ENCODE measurements around the gene TMEM239.
"Not testable (repeated sequence)": the region's sequence is repeated elsewhere in the genome, so short reads cannot be mapped to it uniquely, and the experiment has no call there.

Gene TMEM239

DNA sequence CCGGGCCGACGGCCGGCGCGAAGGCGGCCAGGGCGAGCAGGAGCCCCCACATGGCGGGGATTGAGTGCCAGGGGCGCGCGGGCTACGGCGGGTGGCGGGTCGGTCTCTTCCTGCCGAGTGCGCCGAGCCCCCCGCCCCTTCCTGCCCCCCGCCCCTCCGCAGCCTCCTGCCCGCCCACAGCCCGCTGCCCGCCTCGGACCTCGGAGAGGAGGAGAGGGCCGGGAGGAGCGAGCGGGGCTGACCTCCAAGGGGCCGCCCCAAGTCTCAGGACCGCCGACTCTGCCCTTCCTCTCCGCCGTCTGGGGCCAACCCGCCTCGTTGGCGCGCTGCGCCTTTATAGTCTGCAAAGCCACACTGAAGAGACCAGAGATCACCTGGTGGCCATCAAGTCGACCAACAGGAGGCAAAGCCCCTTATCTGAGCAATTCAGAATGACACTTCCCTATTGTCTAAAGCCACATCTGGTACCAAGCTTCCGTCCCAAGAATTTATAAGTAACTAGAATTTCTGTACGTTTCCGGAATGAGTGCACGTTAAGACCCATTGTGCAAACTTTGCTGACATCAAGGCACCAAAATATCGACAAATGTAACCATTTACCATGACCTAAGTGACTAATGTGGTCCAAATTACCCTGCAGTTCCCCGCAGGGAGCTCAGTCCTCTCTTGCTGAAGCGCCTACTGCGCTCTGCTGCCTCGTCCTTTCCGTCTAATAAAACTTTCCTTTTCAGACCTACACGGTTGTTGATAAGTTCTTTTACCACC lies 15.5 kb upstream of the TMEM239 start, which contains the start of gene CPXM1:
CPXM1 (minus strand) TSS at position 107 of the 765 bp plus-strand sequence; CDS start at position 52, 55 bp downstream.
- DNase-seq, result no peak

DNA sequence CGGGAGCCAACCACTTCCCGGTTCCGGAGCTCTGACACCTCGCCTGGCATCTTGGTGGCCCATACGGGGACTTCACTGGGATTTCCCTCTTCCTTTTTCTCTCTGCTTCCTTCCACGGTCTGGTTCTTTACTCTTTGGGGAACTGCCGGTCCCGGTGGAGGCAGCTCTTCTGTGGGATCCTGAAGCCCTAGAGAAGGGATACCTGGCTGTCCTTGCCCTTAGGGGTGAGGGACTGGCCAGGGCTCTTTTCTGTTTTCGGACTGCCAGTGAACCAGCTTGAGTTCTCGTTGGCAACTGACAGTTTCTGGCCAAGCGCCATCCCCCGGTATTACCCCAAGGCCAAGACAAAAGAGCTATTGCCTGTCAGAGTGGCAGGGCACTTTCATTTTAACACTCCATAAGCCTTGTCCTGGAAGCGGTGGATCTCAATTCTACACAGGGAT lies 14.9 kb upstream of the TMEM239 start:
- DNase-seq, result no peak

DNA sequence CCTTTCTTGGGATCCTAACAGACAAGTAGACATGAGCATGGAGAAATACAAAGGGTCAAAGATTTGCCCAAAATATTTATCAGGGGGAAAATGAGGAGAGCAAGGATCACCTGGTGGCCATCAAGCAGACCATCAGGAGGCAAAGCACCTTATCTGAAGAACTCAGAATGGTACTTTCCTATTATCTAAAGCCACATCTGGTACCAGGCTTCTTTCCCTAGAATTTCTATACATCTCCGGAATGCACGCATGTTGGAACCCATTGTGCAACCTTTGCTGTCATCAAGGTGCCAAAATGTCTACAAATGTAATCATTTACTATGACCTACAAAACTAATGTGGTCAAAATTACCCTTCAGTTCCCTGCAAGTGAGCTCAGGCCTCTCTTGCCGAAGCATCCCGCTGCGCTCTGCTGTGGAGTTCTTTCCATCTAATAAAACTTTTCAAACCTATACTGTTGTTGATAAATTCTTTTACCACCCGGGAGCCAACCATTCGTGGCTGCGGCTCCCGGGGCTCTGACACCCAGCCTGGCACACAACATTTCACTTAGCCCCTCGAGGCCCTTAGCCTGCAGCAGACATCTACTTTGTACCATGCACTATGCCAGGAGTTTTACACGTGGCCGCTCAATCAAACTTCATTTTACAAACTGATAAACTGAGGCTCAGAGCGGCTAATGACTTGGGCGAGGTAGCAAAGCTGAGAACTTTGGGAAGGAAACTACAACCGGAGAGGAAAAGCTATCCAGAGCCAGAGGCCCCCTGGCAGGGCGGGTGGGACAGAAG lies 11.9 kb upstream of the TMEM239 start:
- no peak for DNase-seq

DNA sequence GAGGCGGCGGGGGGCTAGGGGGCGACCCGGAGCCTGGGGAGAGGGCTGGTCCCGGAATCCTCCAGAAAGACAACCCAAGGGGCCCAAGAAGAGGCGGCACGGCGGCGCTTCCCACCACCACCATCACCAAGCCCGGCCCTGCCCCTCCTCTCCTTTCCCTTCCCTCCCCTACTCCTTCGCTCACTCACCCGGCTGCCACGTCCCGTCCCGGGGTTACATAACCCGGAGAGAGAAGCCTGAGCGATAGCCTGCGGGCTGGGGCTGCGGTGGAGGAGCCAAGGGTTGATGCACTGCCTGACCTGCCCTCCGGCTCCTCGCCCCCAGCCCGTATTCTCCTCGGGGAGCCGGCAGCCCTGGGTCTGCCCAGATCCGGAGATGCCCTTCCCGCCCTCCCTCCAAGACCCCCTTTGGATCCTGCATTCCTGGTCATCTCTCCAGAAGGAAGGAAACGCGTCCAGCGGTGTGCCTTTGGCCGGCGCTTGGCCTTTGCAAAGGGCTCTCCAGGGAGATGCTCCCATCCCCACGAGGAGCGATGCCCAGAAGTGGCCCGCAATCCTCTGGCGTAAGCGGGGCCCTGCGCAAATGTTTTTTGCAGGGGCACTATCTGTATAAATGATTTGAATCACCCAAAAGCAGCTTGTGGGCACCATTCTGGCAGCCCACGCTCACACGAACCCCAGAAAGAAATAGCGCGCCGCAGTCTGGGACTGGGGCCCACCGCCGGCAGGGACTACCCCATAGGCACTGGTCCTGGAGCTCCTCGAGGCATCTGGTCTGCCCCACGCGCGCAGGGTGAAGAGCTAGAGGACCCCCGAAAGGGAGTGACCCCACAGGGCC lies 11.1 kb upstream of the TMEM239 start:
- no peak for DNase-seq

DNA sequence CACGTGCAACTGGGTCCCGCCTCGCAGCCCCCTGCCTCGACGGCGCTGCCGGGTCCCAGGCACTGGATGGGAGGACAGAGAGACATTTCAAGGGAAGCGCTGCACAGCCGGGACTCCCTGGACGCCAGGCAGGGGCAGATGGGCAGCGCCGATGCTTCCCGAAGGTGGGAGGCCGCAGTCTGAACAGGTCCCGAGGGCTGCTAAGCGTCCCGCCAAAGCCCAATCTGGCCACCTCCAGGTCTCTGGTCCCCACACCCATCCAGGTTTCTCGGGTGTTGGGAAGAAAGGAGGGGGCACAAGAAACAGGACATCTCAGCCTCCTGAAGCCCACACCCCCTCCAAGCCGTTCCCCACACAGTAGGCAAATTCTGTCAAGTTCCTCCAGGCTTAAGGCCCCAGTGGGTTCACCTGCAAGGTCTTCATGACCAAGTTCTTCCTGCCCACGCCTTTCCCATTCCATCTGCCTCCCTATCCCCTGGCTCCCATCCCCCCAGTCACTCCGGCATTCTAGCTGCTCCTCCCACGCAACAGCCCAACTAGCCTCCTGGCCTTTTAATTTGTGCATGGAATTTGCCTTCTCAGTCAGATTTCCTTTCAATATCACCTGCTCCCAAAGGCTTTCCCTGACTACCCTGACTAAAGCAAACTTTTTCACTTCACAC lies 10.3 kb upstream of the TMEM239 start:
- no peak for DNase-seq

DNA sequence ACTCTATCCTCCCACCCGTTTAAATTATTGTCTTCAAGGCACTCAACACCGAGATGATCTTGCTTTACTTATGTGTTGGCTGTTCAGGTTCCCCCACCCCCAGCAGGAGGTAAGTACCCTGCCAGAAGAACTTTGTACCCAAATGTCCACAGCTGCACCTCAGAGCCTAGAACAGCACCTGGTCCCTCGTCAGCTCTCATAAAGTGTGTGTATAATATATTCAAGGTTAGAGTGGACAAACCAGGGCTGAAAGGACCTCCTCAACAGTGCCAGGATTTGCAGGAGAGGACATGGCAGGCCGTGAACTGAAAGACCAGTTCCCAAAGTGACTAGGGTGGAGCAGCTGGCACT lies 9.8 kb upstream of the TMEM239 start:
- DNase-seq, result no peak

DNA sequence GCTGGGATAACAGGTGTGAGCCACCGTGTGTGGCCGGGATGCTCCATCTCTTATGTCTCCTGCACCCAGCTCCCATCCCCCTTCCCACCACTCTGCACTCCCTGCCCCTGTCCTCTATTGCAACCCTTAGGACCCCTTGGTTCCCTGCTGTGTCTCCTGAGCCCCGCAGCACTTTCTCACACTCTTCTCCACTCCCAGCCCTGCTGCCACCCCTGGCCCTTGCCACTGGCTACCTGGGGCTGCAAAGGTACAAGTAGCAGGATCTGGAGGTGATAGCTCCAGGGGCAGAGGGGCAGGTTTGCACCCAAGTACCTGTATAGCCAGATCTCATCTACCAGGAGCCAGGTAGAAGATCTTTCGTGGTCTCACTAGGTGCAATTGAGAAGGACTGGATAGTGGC lies 9.1 kb upstream of the TMEM239 start:
- DNase-seq, result no peak

DNA sequence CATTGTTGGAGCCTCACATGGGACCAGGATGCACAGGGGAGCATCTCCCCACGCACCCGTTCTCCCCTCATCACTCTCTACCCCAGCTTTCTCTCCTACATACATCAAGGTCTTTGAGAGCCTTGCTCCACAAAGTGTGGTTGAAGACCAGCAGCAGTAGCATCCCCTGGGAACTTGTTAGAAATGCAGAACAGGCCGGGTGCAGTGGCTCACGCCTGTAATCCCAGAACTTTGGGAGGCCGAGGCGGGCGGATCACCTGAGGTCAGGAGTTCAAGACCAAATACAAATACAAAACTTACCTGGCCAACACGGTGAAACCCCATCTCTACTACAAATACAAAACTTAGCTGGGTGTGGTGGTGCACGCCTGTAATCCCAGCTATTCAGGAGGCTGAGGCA lies 8.2 kb upstream of the TMEM239 start:
- not testable (repeated sequence) for DNase-seq

DNA sequence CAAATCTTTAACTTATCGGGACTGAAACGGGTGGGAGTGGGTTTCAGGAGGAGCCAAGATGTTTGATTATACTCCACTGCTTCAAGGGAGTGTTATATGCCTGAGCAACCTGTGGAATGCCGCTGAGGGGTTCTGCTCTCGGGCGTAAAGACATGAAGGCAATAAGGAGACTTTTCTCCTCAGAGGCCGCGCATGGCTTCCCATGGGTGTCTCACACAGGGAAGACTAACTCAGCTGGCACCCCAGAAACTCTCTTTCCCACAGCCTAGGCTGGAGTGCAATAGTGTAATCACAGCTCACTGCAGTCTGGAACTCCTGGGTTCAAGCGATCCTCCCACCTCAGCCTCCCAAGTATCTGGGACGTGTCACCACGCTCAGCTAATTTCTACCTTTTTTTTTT lies 6.5 kb upstream of the TMEM239 start:
- DNase-seq, result no peak

DNA sequence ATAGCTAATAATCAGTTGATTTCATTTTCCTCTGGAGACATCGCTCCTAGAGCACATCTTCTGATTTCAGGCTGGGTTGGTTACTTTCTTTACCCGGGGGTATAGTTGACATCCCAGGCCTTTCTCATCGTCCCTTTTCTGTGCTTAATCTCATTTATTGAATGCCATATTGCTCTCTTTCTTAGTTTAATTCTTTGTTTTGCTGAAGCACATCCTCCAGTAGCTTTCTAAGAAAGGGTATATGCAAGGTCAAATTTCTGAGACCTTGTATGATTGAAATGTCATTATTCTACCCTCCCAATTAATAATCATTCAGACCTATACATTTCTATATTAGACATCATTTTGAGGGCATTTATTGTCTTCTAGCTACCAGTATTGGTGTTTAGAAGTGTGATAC lies 4.0 kb upstream of the TMEM239 start:
- DNase-seq, result no peak

DNA sequence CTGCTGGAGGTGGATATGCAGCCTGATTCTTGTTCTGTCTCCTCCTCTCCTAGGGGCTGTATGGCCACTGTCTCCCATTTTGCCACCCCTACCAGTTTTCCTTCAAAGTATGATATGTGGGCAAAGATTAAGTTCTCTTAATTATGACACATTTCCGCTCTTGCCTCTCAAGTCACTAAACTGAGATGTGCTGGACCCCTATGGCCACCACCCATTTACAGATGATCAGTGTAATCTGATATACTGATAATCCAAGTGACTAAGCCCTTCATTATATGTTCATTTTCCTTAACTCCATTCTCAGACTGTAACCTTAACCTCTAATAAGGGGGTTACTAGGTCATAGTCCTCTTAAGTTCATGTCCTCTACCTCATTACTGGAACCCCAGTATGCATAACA lies 2.1 kb upstream of the TMEM239 start:
- no peak for DNase-seq

DNA sequence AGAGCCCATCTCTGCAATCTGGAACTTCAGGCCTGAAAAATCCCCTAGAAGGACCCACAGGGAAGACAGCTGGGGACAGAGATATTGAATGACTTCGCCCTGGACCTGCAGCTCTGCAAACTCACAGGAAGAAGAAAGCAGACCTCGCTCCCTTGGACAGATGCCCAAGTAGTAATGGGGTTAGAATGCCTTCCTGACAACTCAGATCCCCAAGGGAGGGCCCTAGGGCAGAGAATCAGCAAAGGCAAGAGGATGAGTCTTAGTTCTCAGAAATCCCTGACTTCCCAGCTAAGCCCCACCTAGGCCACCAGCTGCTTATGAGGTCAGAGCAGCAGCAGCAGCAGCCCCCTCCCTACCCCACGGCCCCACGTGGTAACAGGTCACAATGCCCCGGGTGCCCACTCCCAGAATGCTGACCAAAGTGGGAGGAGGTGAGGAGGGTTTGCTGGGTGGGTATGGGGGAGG lies 1.5 kb upstream of the TMEM239 start, which contains the start of gene C20orf141:
C20orf141 (plus strand) TSS at position 401 of the 465 bp plus-strand sequence. CDS start 198 bp downstream, outside the sequence.
- no peak for DNase-seq

DNA sequence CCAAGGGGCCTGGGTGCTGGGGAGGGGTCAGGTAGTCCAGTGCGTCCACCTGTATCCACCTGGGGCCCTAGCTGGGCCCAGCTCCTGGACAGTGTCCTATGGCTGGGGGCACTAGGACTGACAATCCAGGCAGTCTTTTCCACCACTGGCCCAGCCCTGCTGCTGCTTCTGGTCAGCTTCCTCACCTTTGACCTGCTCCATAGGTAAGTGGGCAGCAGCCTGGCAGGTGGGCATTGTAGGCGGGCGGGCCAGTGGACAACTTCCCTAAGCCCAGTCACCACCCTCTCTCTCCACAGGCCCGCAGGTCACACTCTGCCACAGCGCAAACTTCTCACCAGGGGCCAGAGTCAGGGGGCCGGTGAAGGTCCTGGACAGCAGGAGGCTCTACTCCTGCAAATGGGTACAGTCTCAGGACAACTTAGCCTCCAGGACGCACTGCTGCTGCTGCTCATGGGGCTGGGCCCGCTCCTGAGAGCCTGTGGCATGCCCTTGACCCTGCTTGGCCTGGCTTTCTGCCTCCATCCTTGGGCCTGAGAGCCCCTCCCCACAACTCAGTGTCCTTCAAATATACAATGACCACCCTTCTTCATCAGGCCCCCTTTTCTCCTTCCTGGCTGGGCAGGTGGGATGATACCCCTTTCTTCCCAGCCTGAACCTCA lies 793 bp upstream of the TMEM239 start:
- DNase-seq, result no peak

DNA sequence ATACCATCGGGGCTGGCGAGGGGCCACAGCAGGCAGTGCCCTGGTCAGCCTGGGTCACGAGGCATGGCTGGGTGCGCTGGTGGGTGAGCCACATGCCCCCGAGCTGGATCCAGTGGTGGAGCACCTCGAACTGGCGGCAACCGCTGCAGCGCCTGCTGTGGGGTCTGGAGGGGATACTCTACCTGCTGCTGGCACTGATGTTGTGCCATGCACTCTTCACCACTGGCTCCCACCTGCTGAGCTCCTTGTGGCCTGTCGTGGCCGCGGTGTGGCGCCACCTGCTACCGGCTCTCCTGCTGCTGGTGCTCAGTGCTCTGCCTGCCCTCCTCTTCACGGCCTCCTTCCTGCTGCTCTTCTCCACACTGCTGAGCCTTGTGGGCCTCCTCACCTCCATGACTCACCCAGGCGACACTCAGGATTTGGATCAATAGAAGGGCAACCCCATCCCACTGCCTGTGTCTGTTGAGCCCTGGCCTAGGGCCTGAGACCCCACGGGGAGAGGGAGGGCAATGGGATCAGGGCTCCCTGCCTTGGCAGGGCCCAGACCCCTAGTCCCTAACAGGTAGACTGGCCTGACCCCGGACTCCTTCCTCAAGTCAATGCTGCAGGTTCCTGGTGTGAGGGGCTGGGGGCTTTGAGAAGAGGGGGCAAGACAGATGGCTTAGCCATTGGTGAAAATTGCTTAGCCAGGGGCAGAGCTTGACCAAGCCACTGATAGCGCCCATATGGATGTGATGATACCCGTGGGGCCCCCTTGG lies 598 bp downstream of the TMEM239 start:
- no peak for DNase-seq

DNA sequence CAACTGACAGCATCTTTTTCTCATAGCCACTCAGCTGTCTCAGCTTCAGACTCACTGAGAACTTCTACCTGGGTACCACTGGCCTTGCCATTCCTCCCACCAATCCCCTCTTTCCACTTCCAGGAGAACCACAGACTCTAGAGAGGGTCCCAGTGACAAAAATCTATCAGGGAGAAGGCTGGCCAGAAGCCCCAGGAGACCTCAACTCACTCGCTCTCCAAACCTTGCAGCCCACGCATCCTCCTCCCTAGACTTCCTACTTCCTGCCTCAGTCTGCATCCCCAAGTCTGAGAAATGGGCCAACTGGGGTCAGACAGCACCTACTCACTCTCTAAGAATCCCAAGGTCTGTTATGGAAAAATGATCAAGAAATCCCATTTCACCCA lies 1.2 kb downstream of the TMEM239 start:
- DNase-seq, result no peak

DNA sequence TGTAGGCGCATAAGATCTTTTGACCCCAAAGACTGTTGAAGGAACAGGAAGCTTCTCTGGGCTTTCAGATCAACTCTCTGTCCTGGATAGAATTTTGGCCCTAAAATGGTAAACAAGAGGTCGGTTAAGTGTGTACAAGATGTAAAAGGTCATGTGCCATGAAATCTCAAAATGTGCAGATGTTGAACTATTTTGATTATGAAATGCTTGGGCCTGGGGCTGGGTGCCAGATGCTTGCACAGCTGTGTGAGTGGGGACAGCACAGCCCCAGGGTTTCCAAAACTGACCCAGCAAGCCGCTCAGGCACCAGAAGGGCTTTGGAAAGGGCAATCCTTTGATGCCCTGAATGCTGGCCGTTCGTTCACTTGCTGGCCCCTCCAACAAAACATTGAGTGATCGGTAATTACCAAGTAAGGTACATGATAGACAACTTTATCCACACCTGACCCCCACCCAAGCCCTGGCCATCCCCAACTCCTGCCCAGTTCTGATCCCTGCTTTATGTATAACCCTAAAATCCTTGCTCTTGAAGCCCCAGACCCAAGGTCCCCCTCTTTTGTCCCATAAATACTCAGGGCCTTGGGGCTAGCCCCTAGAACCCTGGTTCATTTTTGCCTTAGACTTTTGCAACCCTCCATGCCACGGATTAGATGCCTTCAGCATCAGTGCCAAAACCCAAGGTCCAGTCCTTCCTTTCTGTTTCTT lies 1.9 kb downstream of the TMEM239 start:
- DNase-seq, result no peak

DNA sequence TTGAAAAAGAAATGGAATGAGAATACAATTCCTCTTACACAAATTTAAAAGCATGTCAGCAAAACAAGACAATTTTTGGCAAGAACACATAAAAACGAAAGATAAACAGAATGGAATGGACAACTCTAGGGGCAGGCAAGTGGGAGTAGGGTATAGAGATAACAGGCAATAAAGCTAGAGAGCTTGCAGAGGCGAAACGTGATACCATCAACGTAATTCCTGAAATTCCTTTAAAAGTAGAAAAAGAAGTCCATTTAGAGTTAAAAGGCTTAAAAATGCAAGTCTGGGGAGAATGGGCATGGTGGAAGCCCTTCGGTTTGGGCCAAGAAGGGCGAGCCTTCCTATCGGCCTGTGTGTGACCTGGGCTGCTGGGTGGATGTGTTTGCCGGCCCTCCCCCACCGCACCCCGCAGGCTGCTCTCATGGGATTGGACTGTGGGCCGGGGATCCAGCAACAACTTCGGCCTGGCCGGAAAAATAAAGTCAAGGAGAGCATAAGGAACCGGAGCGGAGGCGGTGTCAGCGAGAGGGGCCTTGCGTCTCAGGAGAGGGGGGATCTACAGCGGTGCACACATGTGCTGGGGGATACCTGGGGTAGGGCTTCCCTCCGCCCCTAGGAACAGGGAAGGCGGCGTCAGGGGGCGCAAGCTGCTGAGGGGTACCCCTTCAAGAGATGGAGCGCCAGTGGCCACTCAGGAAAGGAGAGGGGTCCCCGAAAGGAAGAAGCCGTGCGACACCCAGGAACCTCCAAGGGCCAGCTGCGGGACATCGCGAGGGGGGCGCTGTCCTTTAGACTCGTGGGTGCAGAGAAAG lies 4.1 kb downstream of the TMEM239 start:
- no peak for DNase-seq

DNA sequence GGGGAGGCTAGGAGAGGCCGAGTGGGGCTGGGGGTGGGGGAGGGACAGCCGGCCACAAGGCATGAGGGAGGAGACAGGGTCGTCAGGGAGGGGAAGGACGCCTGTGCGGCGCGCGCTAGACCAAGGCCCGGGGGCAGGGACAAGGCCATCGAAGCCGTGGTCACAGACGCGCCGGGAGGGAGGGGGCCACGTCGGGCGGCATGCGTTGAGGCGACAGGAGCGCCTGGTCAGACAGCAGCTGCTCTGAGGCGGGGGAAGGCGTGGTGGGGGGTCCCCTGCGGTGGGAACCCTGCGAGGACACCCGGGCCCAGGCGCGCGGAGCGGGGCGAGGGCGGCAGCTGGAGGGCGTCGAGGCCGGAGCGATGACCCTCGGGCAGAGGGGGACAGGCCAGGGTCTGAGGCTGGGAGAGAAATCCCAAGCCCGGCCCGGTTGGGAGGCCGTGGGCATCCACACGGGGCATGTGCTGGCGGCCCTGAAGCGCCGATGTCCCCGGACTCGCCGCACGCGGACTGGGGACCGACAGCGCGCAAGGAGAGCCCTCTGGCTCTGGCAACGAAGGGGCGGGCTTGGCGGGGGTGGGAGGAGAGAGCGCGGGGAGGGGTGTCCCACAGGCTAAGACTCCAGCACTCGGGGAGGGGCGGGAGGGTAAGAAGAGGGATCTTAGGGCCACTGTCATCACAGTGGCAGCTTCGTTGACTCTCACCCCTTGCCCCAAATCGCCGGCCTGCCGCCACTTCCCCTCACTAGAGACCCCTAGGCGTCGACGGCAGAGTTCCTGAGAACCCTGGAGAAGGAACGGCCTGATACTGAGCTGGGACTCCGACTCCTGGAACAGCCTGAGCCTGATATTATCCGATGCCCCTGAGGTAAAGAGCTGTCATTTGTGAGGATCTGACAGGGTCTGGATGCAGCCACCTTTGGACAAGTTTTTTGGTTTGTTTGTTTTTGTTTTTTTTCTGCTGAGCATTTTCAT lies 5.0 kb downstream of the TMEM239 start:
- DNase-seq, result no peak
